Endodermal cell (in vitro differentiated cells): ENCODE data around the gene RPTOR. TPM values are rescaled to one million over a fixed set of nuclear protein-coding genes. Genes with fewer than 3 reads are reported as not detected.

Experiments
- DNase-seq: peaks from one replicate; pipeline ENCODE4 v3.0.0-alpha.2; 2017
- H3K27ac ChIP-seq: 2 replicates; pipeline ENCODE4 v1.5.1; 2013; ENCODE audit warnings: mild to moderate bottlenecking, low read depth, low read length, moderate library complexity
- H3K27me3 ChIP-seq: 2 replicates; pipeline ENCODE4 v1.6.1; 2013; ENCODE audit warnings: mild to moderate bottlenecking, low read length, moderate library complexity; ENCODE audit not compliant: insufficient read depth, control insufficient read depth, poor library complexity, severe bottlenecking
- H3K36me3 ChIP-seq: 2 replicates; pipeline ENCODE4 v1.7.0; 2013; ENCODE audit warnings: mild to moderate bottlenecking, low read length, moderate library complexity; ENCODE audit not compliant: control insufficient read depth, insufficient read depth
- H3K4me1 ChIP-seq: one replicate; pipeline ENCODE4 v1.7.0; 2013; ENCODE audit warnings: low read length; ENCODE audit not compliant: control insufficient read depth, insufficient read depth
- H3K4me3 ChIP-seq: 2 replicates; pipeline ENCODE4 v1.5.1; 2013; ENCODE audit warnings: mild to moderate bottlenecking, low read length, moderate library complexity
- H3K9ac ChIP-seq: 2 replicates; pipeline ENCODE4 v1.6.1; 2013; ENCODE audit warnings: mild to moderate bottlenecking, low read length, moderate library complexity; ENCODE audit not compliant: poor library complexity, severe bottlenecking; ENCODE audit errors: extremely low read depth
- H3K9me3 ChIP-seq: 2 replicates; pipeline ENCODE4 v1.6.1; 2013; ENCODE audit warnings: mild to moderate bottlenecking, low read length, moderate library complexity; ENCODE audit not compliant: control insufficient read depth
- H3K27ac Mint-ChIP-seq: 2 replicates; pipeline ENCODE4 v1.8.0; 2020; ENCODE audit warnings: mixed read lengths
- H3K27me3 Mint-ChIP-seq: 2 replicates; pipeline ENCODE4 v1.8.0; 2021; ENCODE audit warnings: mild to moderate bottlenecking, mixed read lengths; ENCODE audit not compliant: insufficient read depth
- H3K36me3 Mint-ChIP-seq: 2 replicates; pipeline ENCODE4 v1.8.0; 2020; ENCODE audit warnings: low read depth, mixed read lengths
- H3K4me1 Mint-ChIP-seq: 2 replicates; pipeline ENCODE4 v1.8.0; 2020; ENCODE audit warnings: mixed read lengths
- H3K4me3 Mint-ChIP-seq: 2 replicates; pipeline ENCODE4 v1.8.0; 2020; ENCODE audit warnings: mild to moderate bottlenecking, moderate library complexity, mixed read lengths
- H3K9me3 Mint-ChIP-seq: 2 replicates; pipeline ENCODE4 v1.8.0; 2020; ENCODE audit warnings: mild to moderate bottlenecking, mixed read lengths
- WGBS, 2 experiments: methylation state at CpG; one replicate each; pipeline versions ENCODE4 v1.1.5 to v1.1.7; 2013; ENCODE audit warnings: missing lambda C conversion rate in 2 of 2, mixed read lengths in 1 of 2; ENCODE audit not compliant: insufficient coverage in 1 of 2, insufficient read length in 1 of 2; 5-methylcytosine and 5-hydroxymethylcytosine counted together
- total RNA-seq, 2 donors: library from RNA; stranded (reverse); fragmentation: NEBNext Ultra II Directional in 1 of 2; extraction: Animal tissue kit (Norgen Biotek cat#: 25700) in 1 of 2; gene quantifications; 2 replicates in 1 of 2; 3 replicates in 1 of 2; pipeline ENCODE4 v1.2.1, GENCODE V29; 2021
- TF ChIP-seq, protein P1 (sequence below): fragments of 200-600 bp; sonication (generic); conservative IDR thresholded peaks from 2 replicates; pipeline ENCODE4 v1.5.0; 2021; ENCODE audit warnings: antibody characterized with exemption, mild to moderate bottlenecking

The RPTOR gene
- total RNA-seq, 2 donors from 2014 or later, result 45.1 to 53.4 TPM

DNA sequence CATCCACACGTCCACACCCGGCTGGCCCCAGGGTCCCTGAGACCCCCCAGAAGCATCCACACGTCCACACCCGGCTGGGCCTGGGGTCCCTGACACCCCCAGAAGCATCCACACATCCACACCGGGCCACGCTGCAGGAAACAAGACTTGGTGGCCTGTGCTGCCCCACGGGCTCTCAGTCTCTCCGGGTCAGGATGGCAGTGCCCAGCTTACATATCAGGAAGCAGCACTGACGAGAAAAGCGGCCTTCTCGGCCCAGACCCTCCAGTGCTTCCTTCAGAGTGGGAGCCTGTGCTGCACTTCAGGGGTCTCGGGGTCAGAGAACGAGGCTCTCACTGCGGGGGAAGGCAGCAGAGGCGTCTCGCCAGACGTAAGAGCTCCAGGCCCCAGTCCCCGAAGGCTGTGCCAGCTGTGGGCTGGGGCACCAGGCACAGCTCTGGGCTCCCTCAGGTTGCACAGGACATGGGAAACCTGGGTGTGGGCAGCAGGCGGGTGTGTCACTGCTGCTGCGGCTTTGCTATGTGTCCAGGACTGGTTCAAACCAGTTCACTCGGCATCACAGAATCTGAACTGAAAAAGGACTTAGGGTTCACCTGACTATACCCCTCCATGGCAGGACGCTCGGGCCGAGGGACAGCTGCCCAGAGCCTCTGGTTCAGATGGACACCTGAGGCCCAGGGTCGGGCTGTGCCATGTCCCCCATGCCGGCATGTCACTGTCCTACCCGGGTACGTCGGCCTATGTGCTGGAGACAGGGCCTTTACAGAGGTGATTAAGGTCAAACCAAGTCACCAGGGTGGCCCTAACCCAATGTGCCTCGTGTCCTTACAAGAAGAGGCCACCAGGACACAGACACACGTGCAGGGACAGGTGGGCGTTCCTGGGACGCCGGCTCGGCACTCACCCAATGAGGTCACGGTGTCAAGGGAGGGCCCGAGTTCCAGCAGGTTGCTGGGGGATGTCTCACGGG, 406.8 kb downstream of the RPTOR start:
- no peaks in the 10 kb centered on the region for H3K9me3 ChIP-seq
- Mint-ChIP-seq H3K9me3 (no peaks in the 10 kb centered on the region), H3K4me1 (no peaks in the 10 kb centered on the region), H3K36me3 (peaks cover 31% of the 10 kb centered on the region), H3K4me3 (no peak overlapping the region), H3K27me3 (no peaks in the 10 kb centered on the region), H3K27ac (no peak overlapping the region)
- no peak overlapping the region for H3K27ac ChIP-seq
- DNase-seq, result no peak
- H3K27me3 ChIP-seq, result no peaks in the 10 kb centered on the region
- H3K4me3 ChIP-seq, result no peak overlapping the region
- TF ChIP-seq, protein P1, sequence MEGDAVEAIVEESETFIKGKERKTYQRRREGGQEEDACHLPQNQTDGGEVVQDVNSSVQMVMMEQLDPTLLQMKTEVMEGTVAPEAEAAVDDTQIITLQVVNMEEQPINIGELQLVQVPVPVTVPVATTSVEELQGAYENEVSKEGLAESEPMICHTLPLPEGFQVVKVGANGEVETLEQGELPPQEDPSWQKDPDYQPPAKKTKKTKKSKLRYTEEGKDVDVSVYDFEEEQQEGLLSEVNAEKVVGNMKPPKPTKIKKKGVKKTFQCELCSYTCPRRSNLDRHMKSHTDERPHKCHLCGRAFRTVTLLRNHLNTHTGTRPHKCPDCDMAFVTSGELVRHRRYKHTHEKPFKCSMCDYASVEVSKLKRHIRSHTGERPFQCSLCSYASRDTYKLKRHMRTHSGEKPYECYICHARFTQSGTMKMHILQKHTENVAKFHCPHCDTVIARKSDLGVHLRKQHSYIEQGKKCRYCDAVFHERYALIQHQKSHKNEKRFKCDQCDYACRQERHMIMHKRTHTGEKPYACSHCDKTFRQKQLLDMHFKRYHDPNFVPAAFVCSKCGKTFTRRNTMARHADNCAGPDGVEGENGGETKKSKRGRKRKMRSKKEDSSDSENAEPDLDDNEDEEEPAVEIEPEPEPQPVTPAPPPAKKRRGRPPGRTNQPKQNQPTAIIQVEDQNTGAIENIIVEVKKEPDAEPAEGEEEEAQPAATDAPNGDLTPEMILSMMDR, result no peak
- WGBS, 2 experiments, result 94% methylated on average over 26 to 38 of the region's 38 CpGs
- peaks cover 13% of the 10 kb centered on the region for H3K36me3 ChIP-seq
- H3K9ac ChIP-seq, result no peak overlapping the region
- H3K4me1 ChIP-seq, result no peaks in the 10 kb centered on the region

GRCh38 chr17:80952291-80952690, 407.7 kb downstream of the RPTOR start:
- no peaks in the 10 kb centered on the region for H3K9me3 ChIP-seq
- peaks cover 5% of the 10 kb centered on the region for H3K36me3 ChIP-seq
- H3K9me3 Mint-ChIP-seq, result no peaks in the 10 kb centered on the region
- WGBS, 2 experiments, result 90 to 92% methylated on average over 10 to 16 of the region's 16 CpGs
- H3K4me3 Mint-ChIP-seq, result no peak overlapping the region
- H3K27ac Mint-ChIP-seq, result peak overlapping the region; percentile 6
- no peaks in the 10 kb centered on the region for H3K4me1 ChIP-seq
- H3K27ac ChIP-seq, result no peak overlapping the region
- H3K27me3 Mint-ChIP-seq, result no peaks in the 10 kb centered on the region
- no peak overlapping the region for H3K4me3 ChIP-seq
- TF ChIP-seq, protein P1, result no peak
- no peak for DNase-seq
- no peaks in the 10 kb centered on the region for H3K4me1 Mint-ChIP-seq
- peaks cover 22% of the 10 kb centered on the region for H3K36me3 Mint-ChIP-seq
- H3K27me3 ChIP-seq, result no peaks in the 10 kb centered on the region
- H3K9ac ChIP-seq, result no peak overlapping the region

DNA sequence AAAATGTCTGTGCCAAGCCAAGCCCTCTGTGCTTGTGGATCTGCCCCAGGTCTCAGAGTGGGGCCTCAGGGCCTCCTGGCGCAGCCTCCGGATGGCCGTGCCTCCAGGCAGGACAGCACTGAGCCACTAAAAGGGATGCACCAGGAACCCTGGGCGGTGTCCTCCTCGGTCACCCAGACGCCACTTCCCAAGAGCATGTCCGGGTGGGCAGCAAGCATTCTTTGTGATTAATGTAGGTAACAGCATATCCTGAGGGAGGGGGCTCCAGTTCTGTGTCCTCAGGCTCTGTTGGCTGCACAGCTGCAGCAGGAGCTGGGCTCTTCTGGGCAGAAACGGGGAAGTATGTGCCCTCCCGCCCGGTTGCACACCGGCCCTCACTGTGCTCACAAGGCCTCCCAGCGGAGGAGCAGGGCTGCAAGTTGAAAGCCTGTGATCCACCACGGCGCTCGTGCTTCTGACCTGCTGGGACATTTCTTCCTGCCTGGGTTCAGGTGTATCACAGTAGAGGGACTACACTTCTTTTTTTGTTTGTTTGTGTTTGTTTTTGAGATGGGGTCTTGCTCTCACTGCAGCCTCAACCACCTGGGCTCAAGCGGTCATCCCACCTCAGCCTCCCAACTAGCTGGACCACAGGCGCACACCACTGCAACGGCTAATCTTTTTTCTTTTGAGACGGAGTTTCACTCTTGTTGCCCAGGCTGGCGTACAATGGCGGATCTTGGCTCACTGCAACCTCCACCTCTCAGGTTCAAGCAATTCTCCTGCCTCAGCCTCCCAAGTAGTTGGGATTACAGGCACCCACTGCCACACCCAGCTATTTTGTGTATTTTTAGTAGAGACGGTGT, 409.1 kb downstream of the RPTOR start:
- H3K4me1 Mint-ChIP-seq, result no peaks in the 10 kb centered on the region
- Histone ChIP-seq H3K9me3 (no peaks in the 10 kb centered on the region), H3K4me3 (no peak overlapping the region), H3K36me3 (no peaks in the 10 kb centered on the region), H3K4me1 (no peaks in the 10 kb centered on the region), H3K27ac (no peak overlapping the region), H3K27me3 (no peaks in the 10 kb centered on the region), H3K9ac (no peak overlapping the region)
- H3K27me3 Mint-ChIP-seq, result no peaks in the 10 kb centered on the region
- 95% methylated on average over 18 to 22 of the region's 22 CpGs for WGBS, 2 experiments
- TF ChIP-seq, protein P1, result no peak
- no peak for DNase-seq
- H3K27ac Mint-ChIP-seq, result no peak overlapping the region
- H3K9me3 Mint-ChIP-seq, result no peaks in the 10 kb centered on the region
- peaks cover 16% of the 10 kb centered on the region for H3K36me3 Mint-ChIP-seq
- H3K4me3 Mint-ChIP-seq, result no peak overlapping the region
